OCI-LY7 (cell line): Measurements from ENCODE around the gene SLC32A1.

Experiments used
- CTCF ChIP-seq: fragments of 200-600 bp; sonication (generic); conservative IDR thresholded peaks from 2 replicates; pipeline ENCODE4 v1.5.1; 2014; ENCODE audit warnings: mild to moderate bottlenecking, antibody characterized with exemption, low read length, moderate library complexity, mixed read lengths
- EZH2phosphoT487 ChIP-seq: fragments of 200-600 bp; sonication (generic); IDR thresholded peaks from 2 replicates; pipeline ENCODE4 v1.6.1; 2018; ENCODE audit warnings: low read depth, borderline replicate concordance, mild to moderate bottlenecking, mixed run types, antibody characterized with exemption, low read length, moderate library complexity, mixed read lengths

GRCh38 chr20:38759106-38759505 lies 34.8 kb downstream of the SLC32A1 start:
- TF ChIP-seq CTCF: no peak
- TF ChIP-seq EZH2phosphoT487: no peak
